CD4-positive, alpha-beta T cell treated with Interleukin-12 subunit alpha and Interleukin-12 subunit beta, for 1 hour (primary cell): ENCODE data around the gene HS3ST4.
"Not testable (repeated sequence)": the region's sequence is repeated elsewhere in the genome, so short reads cannot be mapped to it uniquely, and the experiment has no call there.

Experiments
- DNase-seq: peaks from one replicate; pipeline ENCODE4 v3.0.0-alpha.2; 2020

Gene HS3ST4

GRCh38 chr16:25734430-25735385 is 42.9 kb downstream of the HS3ST4 start:
- no peak for DNase-seq

DNA sequence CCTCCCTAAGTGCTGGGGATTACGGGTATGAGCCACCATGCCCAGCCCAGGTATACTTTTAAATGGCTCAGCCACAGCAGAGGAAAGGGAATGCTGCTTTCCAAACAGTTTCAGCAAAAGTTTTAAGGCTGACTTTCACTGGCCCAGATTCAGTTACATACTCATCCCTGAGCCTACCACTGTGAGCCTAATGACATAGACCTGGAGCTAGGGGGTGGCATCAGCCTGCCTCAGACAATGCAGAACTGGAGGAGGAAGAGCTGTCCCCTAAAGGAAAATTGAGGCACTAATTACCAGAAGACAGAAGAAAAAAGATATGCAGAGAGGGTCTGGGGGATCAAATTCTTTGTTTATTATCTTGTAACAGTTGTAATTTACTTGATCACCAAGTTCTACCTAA is 43.9 kb downstream of the HS3ST4 start:
- no peak for DNase-seq

DNA sequence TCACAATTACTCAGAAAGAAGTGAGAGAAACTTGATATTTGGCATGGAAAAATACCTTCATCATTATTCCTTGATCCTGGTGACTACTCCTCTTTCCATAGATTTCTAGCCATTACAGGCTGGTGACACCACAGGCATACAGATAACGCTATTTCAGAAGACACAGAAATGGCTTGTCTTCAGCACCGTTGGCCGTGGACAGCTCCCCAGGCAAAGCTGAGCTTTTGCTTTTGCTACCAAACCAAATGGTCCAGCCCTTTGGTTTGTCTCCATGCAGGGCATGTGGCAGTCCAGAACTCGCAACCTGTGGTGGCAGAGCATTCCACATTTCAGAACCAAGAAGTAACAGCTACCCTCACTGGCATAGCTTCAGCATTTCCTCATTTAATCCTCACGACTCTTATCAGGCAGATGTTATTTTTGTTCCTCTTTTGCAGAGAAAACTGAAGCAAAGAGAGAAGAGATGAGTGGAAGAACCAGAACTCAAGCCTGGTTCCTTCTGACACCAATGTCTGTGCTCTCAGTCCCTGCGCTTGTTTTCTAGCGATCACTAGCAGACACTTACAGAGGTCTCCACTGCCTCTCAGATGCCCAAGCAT is 55.5 kb downstream of the HS3ST4 start:
- no peak for DNase-seq

- DNase-seq = no peak
These were observed 56.4 kb downstream of the HS3ST4 start for GRCh38 chr16:25748092-25748654.

GRCh38 chr16:25750488-25751216 is 58.9 kb downstream of the HS3ST4 start:
- DNase-seq = no peak

DNA sequence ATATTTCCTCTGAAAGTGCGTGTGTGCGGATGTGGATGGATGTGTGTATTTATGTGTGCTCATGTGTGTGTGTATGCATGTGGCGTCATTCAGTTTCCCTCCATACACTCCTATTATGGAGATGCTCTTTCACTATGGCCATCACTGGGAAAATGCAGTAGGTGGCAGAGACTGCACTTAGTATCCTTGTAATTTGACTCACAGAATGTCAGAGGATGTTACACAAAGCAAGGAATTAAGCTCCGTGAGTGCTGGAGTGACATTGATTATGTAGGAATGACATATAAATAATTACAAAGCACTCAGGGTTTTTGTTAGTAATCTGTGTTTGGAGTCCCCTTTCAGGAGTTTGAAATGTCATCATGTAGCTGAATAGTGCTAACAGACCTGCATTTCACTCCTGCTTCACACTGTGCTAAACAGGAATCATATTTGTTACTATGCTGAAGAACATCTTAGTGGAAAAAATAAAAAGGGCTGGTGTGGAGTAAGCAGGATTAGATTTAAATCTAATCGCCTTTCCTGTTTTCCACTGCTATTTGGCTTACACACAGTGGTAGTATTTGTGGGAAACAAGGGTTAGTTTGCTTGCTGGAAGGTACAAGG is 59.6 kb downstream of the HS3ST4 start:
- DNase-seq = no peak

GRCh38 chr16:25764466-25764865 is 72.7 kb downstream of the HS3ST4 start:
- no peak for DNase-seq

DNA sequence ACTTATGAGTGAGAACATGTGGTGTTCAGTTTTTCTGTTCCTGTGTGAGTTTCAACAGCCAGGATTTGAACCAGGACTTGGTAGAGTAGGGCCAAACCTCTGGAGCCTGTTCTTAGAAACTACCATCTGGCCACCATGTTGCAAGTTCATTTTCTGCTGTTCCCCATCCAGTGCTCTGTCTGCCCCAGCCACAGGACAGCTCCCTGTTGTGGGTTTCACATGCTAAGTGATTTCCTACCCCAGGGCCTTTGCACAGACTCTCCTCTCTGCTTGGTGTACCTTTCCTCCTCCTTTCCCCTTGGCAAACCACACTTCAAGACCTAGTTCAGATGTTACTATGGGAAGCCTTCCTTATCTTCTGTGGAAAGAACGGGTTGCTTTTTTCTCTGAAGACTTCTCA is 79.5 kb downstream of the HS3ST4 start:
- no peak for DNase-seq

DNA sequence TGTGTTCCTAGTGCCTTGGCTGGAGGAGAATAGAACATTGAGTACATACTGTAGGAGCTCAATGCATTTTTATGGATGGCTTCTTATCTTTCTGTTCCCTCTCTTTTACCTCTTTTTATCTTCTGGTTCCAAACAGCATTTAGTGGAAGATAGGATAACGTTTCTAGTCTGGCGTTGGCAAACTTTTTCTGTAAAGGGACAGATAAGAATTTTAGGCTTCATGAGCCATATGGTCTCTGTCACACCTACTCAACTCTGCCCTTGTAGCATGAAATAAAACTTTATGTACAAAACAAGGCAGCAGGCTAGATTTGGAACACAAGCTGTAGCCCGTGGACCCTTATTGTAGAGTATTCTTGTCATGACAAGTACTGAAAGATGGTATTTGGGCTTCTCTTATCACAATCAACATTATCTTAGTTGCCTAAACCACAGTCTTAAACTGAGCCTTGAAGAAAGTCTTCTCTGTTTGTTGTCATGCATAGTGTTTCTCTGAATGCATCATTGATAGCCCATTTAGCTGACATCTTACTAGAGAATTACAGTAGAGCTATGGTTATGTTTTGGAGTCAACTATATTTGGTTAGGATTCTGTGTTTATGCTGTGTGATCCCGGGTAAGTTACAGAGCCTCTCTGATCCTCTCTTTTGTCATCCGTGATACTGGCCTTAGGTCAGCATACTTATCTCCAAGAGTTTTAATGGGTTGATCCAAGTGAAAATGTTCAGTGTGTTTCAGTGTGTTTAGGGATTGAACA is 80.2 kb downstream of the HS3ST4 start:
- no peak for DNase-seq

DNA sequence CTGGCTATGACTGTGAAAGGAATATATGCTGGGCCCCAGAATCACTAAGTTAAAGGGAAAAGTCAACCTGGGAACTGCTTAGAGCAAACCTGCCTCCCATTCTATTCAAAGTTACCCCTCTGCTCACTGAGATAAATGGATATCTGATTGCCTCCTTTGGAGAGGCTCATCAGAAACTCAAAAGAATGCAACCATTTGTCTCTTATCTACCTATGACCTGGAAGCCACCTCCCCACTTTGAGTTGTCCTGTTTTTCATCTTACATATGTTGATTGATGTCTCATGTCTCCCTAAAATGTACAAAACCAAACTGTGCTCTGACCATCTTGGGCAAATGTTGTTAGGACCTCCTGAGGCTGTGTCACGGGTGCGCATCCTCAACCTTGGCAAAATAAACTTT is 84.5 kb downstream of the HS3ST4 start:
- DNase-seq = not testable (repeated sequence)

GRCh38 chr16:25783226-25783625 is 91.5 kb downstream of the HS3ST4 start:
- no peak for DNase-seq

DNA sequence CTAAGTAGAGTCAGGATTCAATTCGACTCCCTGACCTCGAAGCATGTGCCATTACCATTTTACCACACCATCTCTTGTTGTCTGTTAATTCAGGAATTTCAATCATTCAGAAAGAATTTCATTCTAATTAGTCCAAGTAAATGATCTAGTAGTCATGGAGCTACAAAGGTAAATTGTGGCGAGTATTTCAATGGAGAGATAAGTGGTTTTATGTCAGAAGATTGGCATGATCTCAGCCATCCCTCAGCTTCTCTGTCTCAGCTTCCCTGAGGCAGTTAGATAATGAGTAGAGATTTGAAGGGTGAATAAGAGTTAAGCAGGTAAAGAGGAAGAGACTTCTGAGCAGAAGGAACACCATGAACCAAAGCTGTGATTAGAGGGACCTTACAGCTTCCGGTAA is 93.6 kb downstream of the HS3ST4 start:
- no peak for DNase-seq

DNA sequence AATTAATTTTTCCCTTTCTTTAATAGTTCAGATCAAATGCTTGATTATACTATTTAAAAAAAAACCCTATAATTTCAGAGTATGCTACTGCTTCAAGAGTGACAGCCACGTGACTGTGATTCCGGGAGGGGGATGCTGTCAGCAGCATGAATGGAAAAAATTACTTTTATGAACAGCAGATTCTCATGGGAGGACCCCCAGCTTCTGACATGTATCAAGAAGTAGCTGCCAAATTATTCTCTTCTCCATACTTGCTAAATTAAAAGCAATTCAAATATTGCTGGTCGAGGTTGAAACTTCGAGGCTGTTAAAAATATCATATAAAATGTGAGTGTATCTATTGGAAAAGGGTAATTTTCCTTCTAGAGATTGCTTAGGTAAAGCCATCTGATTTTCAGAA is 95.0 kb downstream of the HS3ST4 start:
- no peak for DNase-seq

DNA sequence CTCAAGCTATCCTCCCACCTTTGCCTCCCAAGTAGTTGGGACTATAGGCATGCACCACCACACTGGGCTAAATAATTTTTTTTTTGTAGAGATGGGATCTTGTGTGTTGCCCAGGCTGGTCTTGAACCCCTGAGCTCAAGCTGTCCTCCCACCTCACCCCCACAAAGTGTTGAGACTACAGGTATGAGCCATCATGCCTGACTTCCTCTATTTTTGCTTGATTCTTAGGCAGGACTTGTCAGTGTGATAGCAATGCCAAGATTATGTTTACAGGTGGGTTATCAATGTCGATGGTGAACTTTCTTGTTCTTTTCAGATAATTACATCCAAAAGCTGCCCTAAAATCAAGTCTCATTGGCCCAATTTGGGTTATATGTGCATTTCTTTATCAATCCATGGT is 96.9 kb downstream of the HS3ST4 start:
- DNase-seq = no peak

DNA sequence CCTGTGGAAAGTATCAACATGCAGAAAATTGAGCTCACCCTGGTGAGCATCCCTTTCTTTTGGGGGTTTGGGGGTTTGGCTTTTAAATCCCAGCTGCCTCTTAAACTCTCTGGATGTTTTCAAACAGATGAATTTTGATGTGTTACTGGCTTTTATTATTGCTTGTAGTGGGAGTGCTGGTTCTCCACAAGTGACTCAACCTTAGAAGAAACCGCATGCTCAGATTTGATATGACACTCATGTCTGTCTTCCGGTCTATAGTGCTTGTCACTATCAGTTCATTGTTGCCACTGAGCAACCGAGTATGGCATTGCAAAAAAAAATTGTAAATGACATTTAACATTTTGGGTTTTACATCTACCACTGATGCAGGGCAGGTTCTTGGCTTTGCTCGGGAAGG is 104.5 kb downstream of the HS3ST4 start:
- no peak for DNase-seq

DNA sequence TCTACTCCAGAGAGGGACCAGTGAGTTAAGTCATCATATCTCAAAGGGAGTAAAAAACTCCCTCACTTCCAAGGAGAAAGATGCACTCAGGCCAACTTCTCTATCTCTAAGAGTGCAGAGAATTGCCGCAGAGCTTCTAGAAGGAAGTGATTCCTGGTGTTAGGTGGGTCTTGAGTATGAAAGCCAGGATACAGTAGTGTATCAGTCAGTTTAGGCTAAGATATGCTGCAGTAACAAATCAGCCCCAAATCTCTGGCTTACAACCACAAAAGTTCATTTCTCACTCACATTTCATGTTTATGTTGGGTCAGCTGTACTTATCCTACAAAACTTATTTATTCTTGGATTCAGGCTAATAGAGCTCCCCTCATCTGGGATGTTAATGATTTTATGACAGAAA is 106.3 kb downstream of the HS3ST4 start:
- no peak for DNase-seq

DNA sequence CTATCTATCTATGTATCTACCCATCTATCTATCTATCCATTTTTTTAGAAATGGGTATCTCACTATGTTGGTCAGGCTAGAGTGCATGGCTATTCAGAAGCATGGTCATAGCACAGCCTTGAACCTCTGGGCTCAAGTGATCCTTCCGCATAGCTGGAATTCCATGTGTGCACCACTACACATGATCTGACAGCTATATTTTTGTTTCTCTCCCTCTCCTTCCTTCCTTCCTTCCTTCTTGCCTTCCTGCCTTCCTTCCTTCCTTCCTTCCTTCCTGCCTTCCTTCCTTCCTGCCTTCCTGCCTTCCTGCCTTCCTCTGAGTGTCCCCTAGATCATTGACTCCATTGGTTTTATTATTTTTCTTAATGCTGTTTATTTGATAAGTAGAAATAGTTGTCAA is 108.1 kb downstream of the HS3ST4 start:
- no peak for DNase-seq

DNA sequence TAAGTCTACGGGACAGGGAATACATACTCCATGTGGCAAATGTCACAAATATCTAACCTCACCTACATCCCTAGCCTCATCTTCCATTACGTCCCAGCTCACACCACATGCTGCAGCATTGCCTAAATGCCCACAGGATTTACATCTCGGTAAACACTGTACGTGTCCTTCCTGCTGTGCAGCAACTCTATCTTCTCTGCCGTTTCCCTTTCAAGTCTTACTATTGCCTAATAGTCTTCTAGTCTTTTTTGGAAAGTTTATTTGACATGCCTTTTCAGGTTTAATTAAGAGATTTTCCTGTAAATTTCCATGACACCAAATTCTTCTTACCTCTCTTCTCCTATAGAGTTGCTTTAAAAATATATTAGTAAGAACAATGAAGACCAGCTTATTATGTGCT is 120.5 kb downstream of the HS3ST4 start:
- no peak for DNase-seq

GRCh38 chr16:25817295-25817694 is 125.5 kb downstream of the HS3ST4 start:
- no peak for DNase-seq

- no peak for DNase-seq
These were observed 126.1 kb downstream of the HS3ST4 start for GRCh38 chr16:25817876-25818275.

DNA sequence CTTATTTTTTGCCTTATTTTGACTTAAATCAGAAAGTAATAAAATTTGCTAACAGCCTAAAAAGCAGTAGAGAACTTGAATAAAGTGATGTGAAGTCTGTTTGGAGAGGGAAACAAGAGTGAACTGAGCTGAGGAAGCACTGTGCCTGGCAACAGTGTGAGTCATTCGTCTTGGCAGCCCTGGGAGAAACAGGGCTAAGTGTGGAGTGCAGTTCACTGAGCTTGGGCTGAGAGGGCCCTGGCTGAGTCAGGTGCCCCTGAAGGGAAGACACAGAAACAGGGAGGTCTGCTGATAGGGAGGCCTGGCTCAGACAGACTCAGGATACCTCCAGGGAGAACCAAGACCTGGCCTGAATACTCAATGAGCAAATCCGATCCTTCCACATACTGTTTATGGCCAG is 132.1 kb downstream of the HS3ST4 start:
- no peak for DNase-seq

DNA sequence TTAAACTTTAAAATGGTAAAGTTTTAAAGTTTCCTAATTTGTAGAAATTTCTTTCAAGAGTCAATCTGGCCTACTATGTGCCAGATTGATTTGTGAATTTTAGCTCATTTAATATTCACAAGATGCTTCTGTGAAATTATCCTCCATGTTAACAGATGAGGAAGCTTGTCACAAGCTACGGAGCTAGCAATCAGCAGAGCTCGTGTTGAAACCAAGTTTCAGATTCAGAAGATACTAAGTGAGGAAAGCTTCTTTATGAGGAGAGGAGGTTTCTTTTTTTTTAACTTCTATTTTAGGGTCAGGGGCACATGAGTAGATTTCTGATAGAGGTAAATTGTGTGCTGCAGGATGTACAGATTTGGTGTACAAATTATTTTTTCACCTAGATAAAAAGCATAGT is 135.9 kb downstream of the HS3ST4 start:
- no peak for DNase-seq
